ENCODE measurements around the gene HOXC12.

The HOXC12 gene

GRCh38 chr12:54004841-54005530, 50.3 kb downstream of the HOXC12 start:
- H3K27ac ChIP-seq, result no peak overlapping the region
- TF ChIP-seq CTCF (conservative IDR thresholded peaks at IDR 0.05), result no peak

- no peak overlapping the region; the same call in 1 of the 2 replicates for H3K27ac ChIP-seq
- no peak for TF ChIP-seq CTCF (conservative IDR thresholded peaks at IDR 0.05)
Observed at GRCh38 chr12:54005531-54005852, 50.8 kb downstream of the HOXC12 start.

DNA sequence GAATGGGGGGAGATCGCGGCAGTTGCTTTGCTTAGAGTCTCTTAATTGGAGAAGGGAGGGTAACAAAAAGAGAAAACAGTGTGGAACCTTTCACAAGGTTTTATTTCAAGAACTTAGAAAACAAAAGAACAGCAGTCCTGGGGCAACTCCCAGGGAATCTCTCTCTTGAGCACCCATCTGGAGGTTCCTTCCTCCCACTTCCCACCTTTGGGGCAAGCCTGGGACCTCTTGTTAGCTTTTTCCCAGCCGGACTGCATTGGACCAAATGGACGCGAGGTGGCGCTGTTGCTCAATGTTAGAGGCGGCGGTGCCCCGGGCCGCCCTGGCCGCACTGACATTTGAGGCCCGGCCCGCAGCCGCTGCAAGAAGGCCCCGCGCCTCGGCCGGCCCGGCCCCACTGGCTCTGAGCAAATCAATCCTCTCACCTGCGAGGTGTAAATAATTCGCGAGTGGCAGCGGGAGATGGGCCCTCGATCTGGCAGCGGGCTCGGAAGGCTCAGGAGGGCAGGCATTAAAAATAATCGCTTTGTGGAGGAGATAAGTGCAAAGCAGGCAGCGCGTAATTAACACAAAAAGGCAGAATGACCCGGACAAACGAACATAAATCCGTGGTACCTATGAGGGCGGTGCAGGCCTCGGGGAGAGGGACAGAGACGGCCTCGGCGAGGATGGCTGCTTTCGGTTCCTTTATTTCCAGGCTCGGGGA, 51.3 kb downstream of the HOXC12 start:
- peak overlapping the region; percentile 20; the same call in 1 of the 2 replicates for H3K27ac ChIP-seq
- peak; percentile 93 for TF ChIP-seq CTCF (conservative IDR thresholded peaks at IDR 0.05)

GRCh38 chr12:54006559-54007220, 52.0 kb downstream of the HOXC12 start:
- no peak overlapping the region; the same call in 1 of the 2 replicates for H3K27ac ChIP-seq

DNA sequence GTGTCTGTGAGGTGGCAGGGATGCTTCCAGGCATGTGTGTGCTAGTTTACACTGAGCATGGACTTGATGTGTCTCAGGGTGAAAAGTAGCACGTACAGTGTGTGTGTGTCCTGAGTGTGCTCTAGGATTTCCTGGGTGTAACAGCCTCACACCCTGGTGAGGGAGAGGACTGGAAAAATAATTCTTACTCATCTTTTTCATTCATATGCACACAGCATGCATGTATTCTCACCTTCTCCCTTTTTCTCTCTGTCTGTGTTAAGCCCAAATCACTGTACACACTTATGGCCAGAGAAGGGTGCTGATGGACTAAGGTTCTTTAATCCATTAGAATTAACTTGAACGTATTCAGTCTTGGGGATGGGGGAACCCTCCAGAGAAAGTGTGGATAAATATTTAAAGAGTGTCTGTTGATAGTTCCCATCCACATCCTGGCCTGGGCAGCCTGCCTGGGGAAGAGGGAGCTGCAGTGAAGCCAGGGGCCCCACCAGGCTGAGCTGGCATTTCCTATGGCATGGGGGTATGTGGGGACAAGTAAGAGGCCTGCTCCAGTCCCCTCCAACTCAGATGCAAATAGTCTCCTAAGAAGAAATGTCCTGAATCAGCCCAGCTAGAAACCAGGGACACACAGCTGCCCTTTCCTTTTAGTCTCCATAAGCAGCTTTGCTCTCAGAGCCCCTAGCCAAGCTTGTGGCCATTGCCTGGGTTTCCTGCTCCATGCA, 53.0 kb downstream of the HOXC12 start:
- H3K27ac ChIP-seq, result no peak overlapping the region

More at GRCh38 chr12:54006559-54007220, 52.0 kb downstream of the HOXC12 start:
- no peak for TF ChIP-seq CTCF (conservative IDR thresholded peaks at IDR 0.05)

GRCh38 chr12:54008260-54008552, 53.5 kb downstream of the HOXC12 start:
- TF ChIP-seq CTCF (conservative IDR thresholded peaks at IDR 0.05), result no peak
- no peak overlapping the region for H3K27ac ChIP-seq

More for the DNA sequence above, 53.0 kb downstream of the HOXC12 start:
- no peak for TF ChIP-seq CTCF (conservative IDR thresholded peaks at IDR 0.05)
